Colonic mucosa (tissue), 4 donors: ENCODE measurements around the gene JDP2. TPM values are rescaled to one million over a fixed set of nuclear protein-coding genes. Genes with fewer than 3 reads are reported as not detected.

Experiments
- DNase-seq: peaks from one replicate; pipeline ENCODE4 v3.0.0-alpha.2; 2020
- H3K27ac ChIP-seq: fragments of 200-600 bp; one replicate; pipeline ENCODE4 v1.8.0; 2021
- H3K27me3 ChIP-seq: fragments of 200-600 bp; one replicate; pipeline ENCODE4 v1.8.0; 2021
- H3K36me3 ChIP-seq: fragments of 200-600 bp; one replicate; pipeline ENCODE4 v1.8.0; 2021
- H3K4me1 ChIP-seq: fragments of 200-600 bp; one replicate; pipeline ENCODE4 v1.8.0; 2021; ENCODE audit warnings: mild to moderate bottlenecking
- H3K4me3 ChIP-seq: fragments of 200-600 bp; one replicate; pipeline ENCODE4 v1.8.0; 2021
- H3K9ac ChIP-seq, 2 donors: one replicate each; pipeline ENCODE4 v1.7.0; 2013; ENCODE audit warnings: control low read depth in 2 of 2, low read depth in 2 of 2, low read length in 2 of 2
- H3K9me3 ChIP-seq: fragments of 200-600 bp; one replicate; pipeline ENCODE4 v1.8.0; 2021
- intact Hi-C: fragments of 100-400 bp; cut with DNase I; formaldehyde crosslinking; loops from one replicate; pipeline ENCODE4 v1.14.1; 2022
- total RNA-seq, 2 donors: library from RNA; stranded (reverse); fragmentation: NEBNext Ultra II Directional in 1 of 2; extraction: Animal tissue kit (Norgen Biotek cat#: 25700) in 1 of 2; gene quantifications; one replicate each; pipeline ENCODE4 v1.2.1, GENCODE V29; 2021
- TF ChIP-seq, protein P1 (sequence below): fragments of 200-600 bp; IDR thresholded peaks from one replicate; pipeline ENCODE4 v1.8.0; 2022; ENCODE audit warnings: antibody characterized with exemption, mild to moderate bottlenecking
- donor health status: healthy.
- donor health status: DM: no; HTN: no; CAD: no.
- donor health status: DM: no; HTN: no; CAD: no.

JDP2 gene
- total RNA-seq, 2 donors from 2014 or later, result 19.4 to 37.1 TPM

DNA sequence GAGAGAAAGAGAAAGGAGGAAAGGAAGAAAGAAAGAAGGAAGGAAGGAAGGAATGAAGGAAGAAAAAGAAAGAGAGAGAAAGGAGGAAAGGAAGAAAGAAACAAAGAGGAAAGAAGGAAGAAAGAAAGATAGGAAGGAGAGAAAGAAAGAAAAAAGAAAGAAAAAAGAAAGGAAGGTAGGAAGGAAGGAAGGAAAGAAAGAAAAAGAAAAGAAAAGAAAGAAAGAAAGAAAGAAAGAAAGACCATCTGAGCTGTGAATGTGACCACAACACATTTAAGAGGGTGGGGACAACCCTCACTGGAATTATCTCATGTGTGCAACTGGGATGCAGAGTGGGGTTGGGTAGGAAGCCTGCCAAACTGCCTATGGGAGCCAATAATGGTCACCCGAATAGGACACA is 58.5 kb downstream of the JDP2 start:
- Histone ChIP-seq H3K36me3 (no peaks in the 10 kb centered on the region), H3K9ac (no peak overlapping the region), H3K27me3 (no peaks in the 10 kb centered on the region), H3K9me3 (no peaks in the 10 kb centered on the region), H3K4me3 (no peak overlapping the region), H3K4me1 (no peaks in the 10 kb centered on the region), H3K27ac (no peak overlapping the region)
- DNase-seq, result no peak
- TF ChIP-seq, protein P1, sequence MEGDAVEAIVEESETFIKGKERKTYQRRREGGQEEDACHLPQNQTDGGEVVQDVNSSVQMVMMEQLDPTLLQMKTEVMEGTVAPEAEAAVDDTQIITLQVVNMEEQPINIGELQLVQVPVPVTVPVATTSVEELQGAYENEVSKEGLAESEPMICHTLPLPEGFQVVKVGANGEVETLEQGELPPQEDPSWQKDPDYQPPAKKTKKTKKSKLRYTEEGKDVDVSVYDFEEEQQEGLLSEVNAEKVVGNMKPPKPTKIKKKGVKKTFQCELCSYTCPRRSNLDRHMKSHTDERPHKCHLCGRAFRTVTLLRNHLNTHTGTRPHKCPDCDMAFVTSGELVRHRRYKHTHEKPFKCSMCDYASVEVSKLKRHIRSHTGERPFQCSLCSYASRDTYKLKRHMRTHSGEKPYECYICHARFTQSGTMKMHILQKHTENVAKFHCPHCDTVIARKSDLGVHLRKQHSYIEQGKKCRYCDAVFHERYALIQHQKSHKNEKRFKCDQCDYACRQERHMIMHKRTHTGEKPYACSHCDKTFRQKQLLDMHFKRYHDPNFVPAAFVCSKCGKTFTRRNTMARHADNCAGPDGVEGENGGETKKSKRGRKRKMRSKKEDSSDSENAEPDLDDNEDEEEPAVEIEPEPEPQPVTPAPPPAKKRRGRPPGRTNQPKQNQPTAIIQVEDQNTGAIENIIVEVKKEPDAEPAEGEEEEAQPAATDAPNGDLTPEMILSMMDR, result no peak
- intact Hi-C loops, result no loop called here

DNA sequence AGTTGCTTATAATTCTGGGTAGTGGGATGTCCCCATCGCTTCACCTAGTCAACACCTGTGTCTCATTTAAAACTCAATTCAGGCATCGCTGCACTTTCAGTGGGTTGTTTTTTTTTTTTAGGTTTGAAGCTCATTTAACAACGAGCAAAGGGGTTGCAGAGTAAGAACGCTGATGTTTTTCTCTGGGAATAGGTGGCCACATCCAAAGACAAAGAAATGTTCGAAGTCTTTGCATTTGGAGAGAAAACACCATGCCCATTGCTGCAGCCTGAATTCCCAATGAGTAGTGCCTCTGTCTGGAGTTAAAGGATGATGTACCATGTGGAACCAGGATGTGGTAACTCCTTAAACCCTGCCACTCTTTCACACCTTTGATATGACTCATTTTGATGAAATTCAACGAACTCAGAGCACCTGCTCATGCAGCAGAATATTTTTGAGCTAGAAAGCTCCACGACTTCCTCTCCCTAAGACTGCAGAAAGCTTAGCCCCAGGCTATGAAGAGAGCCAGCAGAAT is 59.4 kb downstream of the JDP2 start:
- no peak overlapping the region for H3K27ac ChIP-seq
- intact Hi-C loops, result no loop called here

DNA sequence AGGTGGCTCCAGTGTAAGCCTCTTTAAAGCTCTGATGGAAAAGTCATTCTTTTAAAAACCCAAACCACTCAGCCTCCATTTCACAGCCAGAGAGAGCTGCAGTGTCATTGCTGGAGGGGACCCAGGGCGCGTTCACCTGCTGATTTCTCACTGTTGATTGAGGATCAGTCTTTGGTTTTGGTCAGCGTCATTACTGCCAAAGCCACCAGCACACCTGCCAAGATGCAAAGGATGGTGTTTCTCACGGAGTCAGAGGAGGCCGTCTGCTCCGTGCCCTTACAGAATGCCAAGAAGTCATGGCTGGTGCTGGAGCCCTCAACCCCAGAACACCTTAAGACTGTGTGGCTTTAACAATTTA is 61.6 kb downstream of the JDP2 start:
- Histone ChIP-seq H3K36me3 (no peaks in the 10 kb centered on the region), H3K9ac (no peak overlapping the region), H3K27me3 (no peaks in the 10 kb centered on the region), H3K4me3 (no peak overlapping the region), H3K4me1 (no peaks in the 10 kb centered on the region), H3K27ac (no peak overlapping the region), H3K9me3 (no peaks in the 10 kb centered on the region)
- intact Hi-C loops, result loop anchor here (2.0 kb wide), 2 partner anchors 71 to 183 kb away; no protein-coding TSS in a partner anchor
- no peak for DNase-seq
- TF ChIP-seq, protein P1, result no peak

More for the DNA sequence above, 59.4 kb downstream of the JDP2 start:
- H3K4me3 ChIP-seq, result no peak overlapping the region
- H3K4me1 ChIP-seq, result no peaks in the 10 kb centered on the region
- DNase-seq, result no peak
- TF ChIP-seq, protein P1, result no peak
- H3K36me3 ChIP-seq, result no peaks in the 10 kb centered on the region
- H3K9me3 ChIP-seq, result no peaks in the 10 kb centered on the region
- no peaks in the 10 kb centered on the region for H3K27me3 ChIP-seq
- no peak overlapping the region for H3K9ac ChIP-seq

DNA sequence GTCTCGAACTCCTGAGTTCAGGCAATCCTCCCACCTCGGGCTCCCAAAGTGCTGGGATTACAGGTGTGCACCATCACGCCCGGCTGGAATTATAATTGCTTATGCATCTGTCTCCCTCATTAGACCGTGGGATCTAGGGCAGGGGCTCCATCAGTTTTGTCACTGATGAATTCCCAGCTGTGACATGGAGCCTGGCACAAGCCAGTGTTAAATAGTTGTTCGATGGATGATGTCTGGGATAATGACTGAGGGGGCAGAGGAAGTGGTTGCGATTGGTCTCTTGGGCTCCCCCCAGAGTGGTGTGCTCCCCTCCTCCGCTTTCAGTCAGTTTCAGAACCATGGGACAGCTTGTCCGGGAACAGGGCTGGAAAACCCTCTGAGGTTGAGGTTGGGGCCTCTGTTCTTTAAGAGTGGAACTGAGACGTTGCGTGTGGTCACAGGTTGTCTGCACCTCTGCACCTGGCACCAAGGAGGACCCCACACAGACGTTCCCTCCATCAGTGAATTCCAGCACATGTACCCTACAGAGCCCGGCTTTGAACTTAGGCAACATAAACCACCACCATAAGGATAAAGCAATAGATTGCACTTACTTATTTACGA is 63.7 kb downstream of the JDP2 start:
- intact Hi-C loops, result loop anchor here (10.0 kb wide), 1 partner anchor 377 kb away; no protein-coding TSS in a partner anchor
- no peaks in the 10 kb centered on the region for H3K9me3 ChIP-seq
- no peaks in the 10 kb centered on the region for H3K4me1 ChIP-seq
- no peaks in the 10 kb centered on the region for H3K27me3 ChIP-seq
- TF ChIP-seq, protein P1, result no peak
- no peak for DNase-seq
- H3K4me3 ChIP-seq, result no peak overlapping the region
- H3K27ac ChIP-seq, result no peak overlapping the region
- no peaks in the 10 kb centered on the region for H3K36me3 ChIP-seq
- no peak overlapping the region for H3K9ac ChIP-seq

DNA sequence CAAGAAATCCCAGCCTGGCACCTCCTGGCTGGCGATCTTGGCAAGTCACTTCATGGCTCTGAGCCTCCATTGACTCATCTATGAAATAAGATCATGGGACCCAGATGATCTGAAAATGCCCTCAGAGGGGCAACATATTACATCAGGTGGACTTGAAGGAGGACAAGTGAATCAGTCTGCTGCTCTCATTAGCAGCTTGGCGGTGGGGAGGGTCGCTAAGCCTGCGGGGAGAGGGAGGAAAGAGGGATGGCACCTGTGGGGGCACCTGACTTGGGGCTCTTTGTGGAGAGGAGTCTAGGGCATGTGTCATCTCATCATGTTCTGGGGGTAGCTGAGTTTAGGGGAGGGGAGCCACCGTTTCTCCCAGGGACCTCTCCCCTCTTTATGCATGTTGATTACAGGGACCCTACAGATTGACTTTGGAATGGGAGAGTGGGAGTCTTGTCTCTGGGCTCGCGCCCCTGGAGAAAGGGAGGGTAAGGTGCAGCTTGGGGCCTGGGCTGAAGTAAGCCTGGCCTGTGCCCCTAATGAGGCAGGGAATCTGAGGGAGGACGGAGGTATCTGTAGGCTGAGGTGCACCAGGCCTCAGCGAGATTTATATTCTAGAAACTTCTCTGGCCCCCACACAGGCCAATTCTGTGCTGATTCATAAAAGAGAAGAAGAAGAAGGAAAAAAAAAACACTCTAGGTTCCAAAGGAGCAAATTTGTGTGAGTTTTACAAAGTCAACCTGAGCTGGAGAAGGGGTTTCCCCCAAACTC is 65.2 kb downstream of the JDP2 start:
- TF ChIP-seq, protein P1, result no peak
- Histone ChIP-seq H3K4me3 (no peak overlapping the region), H3K9me3 (no peaks in the 10 kb centered on the region), H3K36me3 (no peaks in the 10 kb centered on the region), H3K9ac (no peak overlapping the region), H3K4me1 (no peaks in the 10 kb centered on the region), H3K27ac (no peak overlapping the region), H3K27me3 (no peaks in the 10 kb centered on the region)
- no peak for DNase-seq
- intact Hi-C loops, result loop anchor here (10.0 kb wide), 1 partner anchor 378 kb away; no protein-coding TSS in a partner anchor
